GM21390 (cell line): ENCODE data around the gene SAGE1.
"Not testable (repeated sequence)": the region's sequence is repeated elsewhere in the genome, so short reads cannot be mapped to it uniquely, and the experiment has no call there.

ENCODE experiments used
- ATAC-seq: cut with Tn5 transposase; IDR thresholded peaks from one replicate; pipeline ENCODE4 v1.9.1; 2021; ENCODE audit not compliant: unreplicated experiment

The SAGE1 gene, protein sequence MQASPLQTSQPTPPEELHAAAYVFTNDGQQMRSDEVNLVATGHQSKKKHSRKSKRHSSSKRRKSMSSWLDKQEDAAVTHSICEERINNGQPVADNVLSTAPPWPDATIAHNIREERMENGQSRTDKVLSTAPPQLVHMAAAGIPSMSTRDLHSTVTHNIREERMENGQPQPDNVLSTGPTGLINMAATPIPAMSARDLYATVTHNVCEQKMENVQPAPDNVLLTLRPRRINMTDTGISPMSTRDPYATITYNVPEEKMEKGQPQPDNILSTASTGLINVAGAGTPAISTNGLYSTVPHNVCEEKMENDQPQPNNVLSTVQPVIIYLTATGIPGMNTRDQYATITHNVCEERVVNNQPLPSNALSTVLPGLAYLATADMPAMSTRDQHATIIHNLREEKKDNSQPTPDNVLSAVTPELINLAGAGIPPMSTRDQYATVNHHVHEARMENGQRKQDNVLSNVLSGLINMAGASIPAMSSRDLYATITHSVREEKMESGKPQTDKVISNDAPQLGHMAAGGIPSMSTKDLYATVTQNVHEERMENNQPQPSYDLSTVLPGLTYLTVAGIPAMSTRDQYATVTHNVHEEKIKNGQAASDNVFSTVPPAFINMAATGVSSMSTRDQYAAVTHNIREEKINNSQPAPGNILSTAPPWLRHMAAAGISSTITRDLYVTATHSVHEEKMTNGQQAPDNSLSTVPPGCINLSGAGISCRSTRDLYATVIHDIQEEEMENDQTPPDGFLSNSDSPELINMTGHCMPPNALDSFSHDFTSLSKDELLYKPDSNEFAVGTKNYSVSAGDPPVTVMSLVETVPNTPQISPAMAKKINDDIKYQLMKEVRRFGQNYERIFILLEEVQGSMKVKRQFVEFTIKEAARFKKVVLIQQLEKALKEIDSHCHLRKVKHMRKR

DNA sequence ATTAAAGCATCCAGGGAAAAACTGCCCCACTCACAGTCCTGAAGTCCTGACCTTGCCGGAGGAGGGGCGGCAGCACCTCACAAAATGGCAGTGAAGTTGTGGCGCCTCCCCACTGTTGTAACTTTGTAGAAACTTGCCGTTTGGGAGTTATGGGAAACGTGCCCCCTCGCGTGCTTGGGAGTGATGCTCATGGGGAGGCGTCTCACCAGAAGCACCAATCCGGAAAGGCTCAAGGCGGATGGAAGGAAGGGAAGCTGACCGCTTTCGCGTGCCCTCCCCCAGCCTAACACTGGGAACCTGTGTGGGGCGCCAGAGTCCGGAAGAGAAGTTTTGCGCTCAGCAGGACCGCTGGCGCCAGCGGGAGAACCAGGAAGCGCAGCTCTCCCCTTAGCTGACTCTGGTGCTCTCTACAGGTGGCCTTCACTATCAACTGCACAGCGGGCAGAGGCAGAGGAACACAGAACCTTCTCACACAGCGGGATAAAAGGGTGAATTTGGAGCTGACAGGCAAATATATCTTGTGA lies at the start of gene SAGE1, which contains the start of gene CT45A10:
SAGE1 (plus strand) TSS at position 423 of the 524 bp plus-strand sequence. CDS start 2,527 bp downstream, outside the sequence.
CT45A10 (minus strand) TSS at position 151 of the 524 bp plus-strand sequence. CDS start 8,100 bp downstream, outside the sequence.
- no peak for ATAC-seq

DNA sequence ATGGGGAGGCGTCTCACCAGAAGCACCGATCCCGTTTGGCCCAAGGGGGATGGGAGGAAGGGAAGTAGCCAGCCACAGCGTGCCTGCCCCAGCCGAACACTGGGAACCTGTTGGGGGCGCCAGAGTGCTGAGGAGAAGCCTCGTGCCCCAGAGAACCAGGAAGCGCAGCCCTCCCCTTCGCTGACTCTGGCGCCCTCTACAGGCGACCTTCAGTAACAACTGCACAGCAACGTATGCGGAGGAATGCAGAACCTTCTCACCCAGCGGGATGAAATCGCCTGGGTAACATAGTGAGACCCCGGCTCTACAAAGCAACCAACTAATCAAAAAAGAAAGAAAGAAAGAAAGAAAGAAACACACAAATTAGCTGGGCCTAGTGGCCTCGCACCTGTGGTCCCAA lies 39.1 kb upstream of the SAGE1 start, which contains the start of gene CT45A8:
CT45A8 (minus strand) TSS at position 101 of the 400 bp plus-strand sequence. CDS start 3,755 bp downstream, outside the sequence.
- not testable (repeated sequence) for ATAC-seq

DNA sequence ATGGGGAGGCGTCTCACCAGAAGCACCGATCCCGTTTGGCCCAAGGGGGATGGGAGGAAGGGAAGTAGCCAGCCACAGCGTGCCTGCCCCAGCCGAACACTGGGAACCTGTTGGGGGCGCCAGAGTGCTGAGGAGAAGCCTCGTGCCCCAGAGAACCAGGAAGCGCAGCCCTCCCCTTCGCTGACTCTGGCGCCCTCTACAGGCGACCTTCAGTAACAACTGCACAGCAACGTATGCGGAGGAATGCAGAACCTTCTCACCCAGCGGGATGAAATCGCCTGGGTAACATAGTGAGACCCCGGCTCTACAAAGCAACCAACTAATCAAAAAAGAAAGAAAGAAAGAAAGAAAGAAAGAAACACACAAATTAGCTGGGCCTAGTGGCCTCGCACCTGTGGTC lies 21.8 kb upstream of the SAGE1 start, which contains the start of gene CT45A9:
CT45A9 (minus strand) TSS at position 101 of the 400 bp plus-strand sequence. CDS start 3,751 bp downstream, outside the sequence.
- ATAC-seq, result not testable (repeated sequence)

DNA sequence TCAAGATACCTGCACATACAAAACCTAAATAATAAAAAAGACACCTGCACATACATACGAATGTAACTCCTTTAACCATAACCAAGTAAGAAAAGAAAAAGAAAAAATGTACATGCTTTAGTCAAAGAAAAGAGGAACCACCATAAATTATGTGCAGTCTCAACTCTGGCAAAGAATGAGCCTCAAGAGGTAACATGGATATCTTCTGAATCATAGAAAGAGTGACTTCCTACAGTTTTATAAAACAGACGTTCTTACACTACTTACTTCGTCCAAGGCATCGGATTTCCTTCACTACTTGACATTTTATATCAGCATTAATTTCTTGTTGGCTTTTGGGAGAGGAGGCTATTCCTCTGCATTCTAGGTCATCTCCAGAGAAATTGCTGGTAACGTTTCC lies 10.8 kb upstream of the SAGE1 start:
- not testable (repeated sequence) for ATAC-seq

DNA sequence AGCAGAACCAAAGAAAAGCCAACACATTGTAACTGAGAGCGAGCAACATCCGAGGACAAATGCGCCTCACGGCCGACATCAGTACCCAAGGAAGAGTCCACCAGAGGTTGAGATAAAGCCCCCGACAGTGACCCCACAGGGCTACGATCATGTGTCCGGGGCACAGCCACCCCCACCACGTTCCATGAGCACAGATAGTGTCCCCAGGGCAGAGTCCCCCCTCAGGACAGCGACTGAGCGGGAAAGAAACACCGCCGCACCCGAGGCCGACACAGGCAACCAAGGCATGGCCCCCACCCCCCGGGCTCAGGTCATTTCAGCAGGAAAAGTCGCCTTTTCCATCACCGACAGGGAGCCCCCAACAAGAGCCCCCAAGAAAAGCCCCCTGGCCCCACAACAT lies 5.3 kb upstream of the SAGE1 start:
- ATAC-seq, result not testable (repeated sequence)

DNA sequence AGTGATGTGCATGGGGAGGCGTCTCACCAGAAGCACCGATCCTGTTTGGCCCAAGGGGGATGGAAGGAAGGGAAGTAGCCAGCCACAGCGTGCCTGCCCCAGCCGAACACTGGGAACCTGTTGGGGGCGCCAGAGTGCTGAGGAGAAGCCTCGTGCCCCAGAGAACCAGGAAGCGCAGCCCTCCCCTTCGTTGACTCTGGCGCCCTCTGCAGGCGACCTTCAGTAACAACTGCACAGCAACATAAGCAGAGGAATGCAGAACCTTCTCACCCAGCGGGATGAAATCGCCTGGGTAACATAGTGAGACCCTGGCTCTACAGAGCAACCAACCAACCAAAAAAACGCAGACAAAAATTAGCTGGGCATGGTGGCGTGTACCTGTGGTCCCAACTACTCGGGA lies 4.5 kb upstream of the SAGE1 start:
- ATAC-seq, result not testable (repeated sequence)

DNA sequence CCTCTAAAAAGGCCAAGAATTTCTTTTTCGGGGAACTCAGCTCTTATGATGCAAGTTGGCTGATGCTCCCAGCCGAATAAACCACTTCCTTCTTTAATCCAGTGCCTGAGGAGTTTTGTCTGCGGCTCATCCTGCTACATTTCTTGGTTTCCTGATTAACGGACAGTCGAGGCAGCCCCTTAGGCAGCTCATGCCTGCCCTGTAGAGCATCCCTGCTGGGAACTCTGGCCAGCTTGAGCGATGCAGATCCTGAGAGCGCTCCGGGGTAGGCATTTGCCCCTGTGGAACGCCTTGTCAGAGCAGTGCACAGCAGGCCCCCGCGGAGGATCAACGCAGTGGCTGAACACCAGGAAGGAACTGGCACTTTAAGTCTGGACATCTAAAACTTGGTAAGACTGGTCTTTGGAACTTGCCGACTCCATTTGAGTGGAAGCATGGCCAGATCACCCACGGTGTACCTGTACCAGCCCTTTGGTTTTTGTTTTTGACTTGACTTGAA lies 3.4 kb upstream of the SAGE1 start:
- no peak for ATAC-seq

DNA sequence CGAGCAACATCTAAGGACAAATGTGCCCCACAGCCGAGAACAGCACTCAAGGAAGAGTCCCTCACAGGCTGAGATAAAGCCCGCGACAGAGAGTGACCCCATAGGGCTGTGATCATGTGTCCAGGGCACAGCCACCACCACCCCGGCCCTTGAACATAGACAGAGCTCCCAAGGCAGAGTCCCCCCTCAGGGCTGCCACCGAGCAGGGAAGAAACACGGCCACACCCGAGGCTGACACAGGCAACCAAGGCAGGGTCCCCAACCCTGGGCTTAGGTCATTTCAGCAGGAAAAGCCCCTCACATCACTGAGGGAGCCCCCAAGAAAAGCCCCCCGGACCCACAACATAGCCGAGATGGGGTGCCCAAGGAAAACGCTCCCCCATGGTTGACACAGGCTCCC lies 735 bp upstream of the SAGE1 start:
- ATAC-seq, result no peak

DNA sequence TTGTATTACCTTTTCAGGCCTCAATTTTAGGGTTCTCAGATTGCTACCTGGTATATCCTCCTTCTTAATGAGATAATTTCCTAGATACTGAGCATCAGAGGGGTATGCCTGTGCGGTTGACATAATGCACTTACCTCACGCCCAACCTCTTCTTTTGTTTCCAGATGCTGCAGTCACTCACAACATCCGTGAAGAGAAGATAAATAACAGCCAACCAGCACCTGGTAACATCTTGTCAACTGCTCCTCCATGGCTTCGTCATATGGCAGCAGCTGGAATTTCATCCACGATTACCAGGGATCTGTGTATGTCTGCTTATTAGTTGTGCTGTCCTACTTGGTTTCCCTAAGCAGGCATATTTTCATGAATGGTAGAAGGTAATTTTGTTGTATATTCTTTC lies 16.7 kb downstream of the SAGE1 start:
- no peak for ATAC-seq

DNA sequence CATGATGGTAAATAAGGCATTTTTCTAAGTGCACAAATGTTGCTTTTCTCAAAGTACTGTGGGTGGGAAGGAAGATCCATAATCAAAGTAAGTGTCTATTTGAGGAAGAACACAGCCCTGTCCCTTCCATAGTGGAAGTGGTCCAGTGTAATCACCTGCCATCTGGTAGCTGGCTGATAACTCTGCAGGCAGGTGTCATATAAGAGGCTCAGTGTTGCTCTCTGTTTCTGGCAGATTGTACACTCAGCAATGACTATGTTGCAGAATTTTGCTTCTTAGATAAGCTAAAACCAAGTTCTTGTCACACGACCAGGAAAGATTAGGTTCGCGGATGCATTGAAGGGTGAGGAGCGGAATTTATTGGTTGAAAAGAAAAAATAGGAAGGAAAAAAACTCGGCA lies 20.9 kb downstream of the SAGE1 start:
- no peak for ATAC-seq

DNA sequence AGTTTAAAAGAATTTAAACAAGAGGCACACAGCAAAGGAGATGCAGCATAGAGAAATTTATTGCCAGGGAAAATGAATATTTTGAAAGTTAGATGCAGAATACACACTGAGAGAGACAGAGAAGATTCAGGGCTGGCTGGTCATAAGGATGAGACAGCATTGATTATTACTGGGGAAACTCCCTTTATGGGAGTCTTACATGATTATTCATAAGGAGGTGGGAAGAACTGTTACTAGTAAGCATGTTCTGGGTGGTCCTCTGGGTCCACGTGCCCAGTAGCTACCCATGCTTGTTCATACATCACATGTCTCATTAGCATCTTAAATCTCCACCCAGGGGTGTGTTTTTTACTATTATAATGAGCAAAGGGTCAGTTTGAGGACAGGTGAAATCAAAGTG lies 27.0 kb downstream of the SAGE1 start:
- not testable (repeated sequence) for ATAC-seq

DNA sequence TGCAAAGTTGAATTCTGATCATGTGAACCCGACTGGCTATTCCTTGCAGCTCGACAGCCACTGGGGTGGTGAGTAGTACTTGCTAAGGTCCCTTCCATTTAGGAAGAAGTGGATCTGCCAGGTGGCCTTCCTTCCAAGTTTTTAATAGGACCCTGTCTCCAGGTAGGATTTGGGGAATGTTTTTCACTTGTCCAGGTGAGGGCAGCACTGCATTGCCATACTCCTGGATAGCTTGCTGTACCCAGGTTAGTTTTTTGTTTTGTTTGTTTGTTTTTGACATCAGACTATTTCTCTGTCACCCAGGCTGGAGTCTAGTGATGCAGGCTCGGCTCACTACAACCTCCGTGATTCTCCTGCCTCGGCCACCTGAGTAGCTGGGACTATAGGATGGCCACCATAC lies 29.8 kb downstream of the SAGE1 start:
- no peak for ATAC-seq

DNA sequence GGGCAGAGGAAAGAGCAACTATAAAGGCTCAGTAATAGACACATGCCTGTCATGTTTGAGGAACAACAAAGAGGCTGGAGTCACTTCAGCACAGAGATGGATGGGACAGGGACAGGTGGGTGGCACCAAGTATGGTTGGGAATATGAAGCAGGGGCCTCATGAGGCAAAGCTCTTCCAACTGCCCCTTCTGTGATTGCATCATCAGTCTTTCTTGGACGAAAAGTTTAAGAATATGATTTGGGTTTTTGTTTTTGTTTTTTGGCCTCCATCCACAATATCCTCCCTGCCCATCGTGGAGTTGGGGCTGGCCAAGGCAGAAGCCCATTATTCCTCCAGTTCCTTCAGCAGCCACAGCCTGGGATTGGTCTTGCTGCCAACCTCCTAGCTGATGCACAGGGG lies 34.4 kb downstream of the SAGE1 start:
- ATAC-seq, result no peak

DNA sequence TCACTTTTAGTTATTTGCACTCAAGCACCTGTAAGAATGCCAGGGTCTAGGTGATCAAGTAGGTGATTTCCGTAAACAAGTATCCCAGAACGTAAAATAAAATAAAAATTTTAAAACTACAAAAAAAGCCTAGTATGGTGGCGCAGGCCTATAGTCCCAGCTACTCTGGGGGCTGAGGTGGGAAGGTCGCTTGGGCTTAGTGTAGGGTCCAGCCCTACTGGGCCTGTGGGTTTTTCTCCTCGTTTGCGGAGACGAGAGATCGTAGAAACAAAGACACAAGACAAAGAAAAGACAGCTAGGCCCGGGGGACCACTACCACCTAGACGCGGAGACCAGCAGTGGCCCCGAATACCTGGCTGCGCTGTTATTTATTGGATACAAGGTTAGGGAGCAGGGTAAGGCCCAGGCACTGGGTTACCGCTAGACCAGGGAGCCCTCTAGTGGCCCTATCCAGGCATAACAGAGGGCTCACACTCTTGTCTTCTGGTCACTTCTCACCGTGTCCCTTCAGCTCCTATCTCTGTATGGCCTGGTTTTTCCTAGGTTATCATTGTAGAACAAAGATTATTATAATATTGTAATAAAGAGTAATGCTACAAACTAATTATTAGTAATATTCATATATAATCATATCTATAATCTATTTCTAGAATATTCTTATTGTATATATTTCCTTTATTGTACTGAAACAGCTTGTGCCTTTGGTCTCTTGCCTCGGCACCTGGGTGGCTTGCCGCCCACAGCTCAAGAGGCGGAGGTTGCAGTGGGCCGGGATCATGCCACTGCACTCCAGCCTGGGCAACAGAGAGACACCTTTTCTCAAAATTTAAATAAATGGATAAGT lies 38.4 kb downstream of the SAGE1 start:
- ATAC-seq, result peak; percentile 49

DNA sequence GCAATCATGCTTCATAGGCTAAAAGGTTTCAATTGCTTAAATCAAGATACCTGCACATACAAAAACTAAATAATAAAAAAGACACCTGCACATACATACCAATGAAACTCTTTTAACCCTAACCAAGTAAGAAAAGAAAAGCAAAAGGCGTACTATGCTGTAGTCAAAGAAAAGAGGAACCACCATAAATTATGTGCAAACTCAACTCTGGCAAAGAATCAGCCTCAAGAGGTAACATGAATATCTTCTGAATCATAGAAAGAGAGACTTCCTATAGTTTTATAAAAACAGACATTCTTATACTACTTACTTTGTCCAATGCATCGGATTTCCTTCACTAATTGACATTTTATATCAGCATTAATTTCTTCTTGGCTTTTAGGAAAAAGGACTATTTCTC lies 51.0 kb downstream of the SAGE1 start:
- no peak for ATAC-seq

DNA sequence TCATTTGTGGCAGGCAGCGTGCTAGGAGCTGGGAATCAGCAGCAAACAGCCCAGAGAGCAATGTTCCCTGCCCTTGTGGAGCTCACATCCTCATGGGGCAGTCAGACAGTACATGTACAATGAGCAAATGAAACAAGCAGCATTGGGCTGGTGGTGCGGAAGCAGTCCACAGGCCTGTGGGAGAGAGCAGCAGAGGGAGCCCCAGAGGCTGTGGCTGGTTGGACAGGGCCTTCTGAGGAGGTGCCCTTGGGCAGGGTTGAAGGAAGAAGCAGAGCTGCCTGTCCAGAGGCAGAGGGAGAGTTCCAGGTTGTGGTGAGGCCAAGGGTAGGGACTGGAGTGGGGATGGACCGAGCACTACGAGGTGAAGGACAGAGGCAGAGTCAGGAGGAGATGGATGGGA lies 57.8 kb downstream of the SAGE1 start:
- ATAC-seq, result no peak
